Esophagus (tissue), 2 donors: ENCODE results near the gene VWA8. TPM values are rescaled to one million over a fixed set of nuclear protein-coding genes. Genes with fewer than 3 reads are reported as not detected.

ENCODE experiments used
- H3K27ac ChIP-seq, 2 donors: one replicate each; pipeline ENCODE4 v1.5.1; 2013; ENCODE audit warnings: low read depth in 2 of 2, mild to moderate bottlenecking in 2 of 2, inconsistent platforms in 1 of 2, low read length in 1 of 2, moderate library complexity in 1 of 2
- H3K27me3 ChIP-seq, 2 donors: one replicate each; pipeline ENCODE4 v1.6.1; 2013; ENCODE audit warnings: low read length in 2 of 2, control low read depth in 1 of 2, mild to moderate bottlenecking in 1 of 2; ENCODE audit not compliant: insufficient read depth in 2 of 2, control insufficient read depth in 1 of 2
- H3K36me3 ChIP-seq, 2 donors: one replicate each; pipeline ENCODE4 v1.6.1; 2013; ENCODE audit warnings: low read length in 1 of 2; ENCODE audit not compliant: control insufficient read depth in 2 of 2, insufficient read depth in 2 of 2
- H3K4me1 ChIP-seq, 2 donors: one replicate each; pipeline ENCODE4 v1.6.1; 2013; ENCODE audit warnings: low read length in 1 of 2; ENCODE audit not compliant: control insufficient read depth in 2 of 2, insufficient read depth in 2 of 2
- H3K4me3 ChIP-seq, 2 donors: one replicate each; pipeline ENCODE4 v1.5.1; 2013; ENCODE audit warnings: low read length in 2 of 2, mild to moderate bottlenecking in 2 of 2, low read depth in 1 of 2, moderate library complexity in 1 of 2
- H3K9me3 ChIP-seq, 2 donors: one replicate each; pipeline ENCODE4 v1.6.1; 2013; ENCODE audit warnings: mild to moderate bottlenecking in 2 of 2, low read depth in 1 of 2, low read length in 1 of 2, moderate library complexity in 1 of 2; ENCODE audit not compliant: control insufficient read depth in 2 of 2, insufficient read depth in 1 of 2
- WGBS, 2 donors: extraction: QIAGEN DNeasy Blood & Tissue Kit; methylation state at CpG; one replicate each; pipeline ENCODE4 v1.1.7; 2013; 5-methylcytosine and 5-hydroxymethylcytosine counted together
- polyA plus RNA-seq, 2 donors: library from polyadenylated mRNA; stranded (reverse); fragments of 200-250 nt; gene quantifications; one replicate each; pipeline ENCODE4 v1.2.3, GENCODE V29; 2013
- donor health status: healthy with polysubstance abuse.
- donor health status: Bipolar disorder and iron deficiency.

The VWA8 gene
- polyA plus RNA-seq, 2 donors: 3.5 to 3.6 TPM

- Histone ChIP-seq H3K4me3 (no peak overlapping the region), H3K27me3 (no peaks in the 10 kb centered on the region), H3K36me3 (peaks cover 0 to 2% of the 10 kb centered on the region in 2 donors), H3K4me1 (no peaks in the 10 kb centered on the region), H3K9me3 (no peaks in the 10 kb centered on the region), H3K27ac (no peak overlapping the region)
- 89 to 94% methylated on average over 2 of the region's 2 CpGs for WGBS, 2 donors
Measured at GRCh38 chr13:41775251-41775650, 185.7 kb downstream of the VWA8 start.

GRCh38 chr13:41774605-41775218, 186.2 kb downstream of the VWA8 start:
- peaks cover 0 to 2% of the 10 kb centered on the region in 2 donors for H3K36me3 ChIP-seq
- no peaks in the 10 kb centered on the region for H3K9me3 ChIP-seq
- H3K4me1 ChIP-seq: no peaks in the 10 kb centered on the region
- no peak overlapping the region for H3K4me3 ChIP-seq
- no peak overlapping the region for H3K27ac ChIP-seq
- H3K27me3 ChIP-seq: no peaks in the 10 kb centered on the region

GRCh38 chr13:41767801-41768200, 193.1 kb downstream of the VWA8 start:
- Histone ChIP-seq H3K27ac (no peak overlapping the region), H3K4me3 (no peak overlapping the region), H3K4me1 (no peaks in the 10 kb centered on the region), H3K9me3 (no peaks in the 10 kb centered on the region), H3K27me3 (no peaks in the 10 kb centered on the region), H3K36me3 (no peaks in the 10 kb centered on the region)
- 82 to 84% methylated on average over 1 of the region's 1 CpG for WGBS, 2 donors

GRCh38 chr13:41766439-41766838, 194.5 kb downstream of the VWA8 start:
- Histone ChIP-seq H3K27me3 (no peaks in the 10 kb centered on the region), H3K9me3 (no peaks in the 10 kb centered on the region)
- WGBS, 2 donors: 75 to 92% methylated on average over 1 of the region's 1 CpG

GRCh38 chr13:41765813-41766212, 195.1 kb downstream of the VWA8 start:
- no peaks in the 10 kb centered on the region for H3K27me3 ChIP-seq
- WGBS, 2 donors: 84 to 86% methylated on average over 5 of the region's 5 CpGs
- H3K4me1 ChIP-seq: no peaks in the 10 kb centered on the region
- H3K9me3 ChIP-seq: no peaks in the 10 kb centered on the region
- no peaks in the 10 kb centered on the region for H3K36me3 ChIP-seq
- no peak overlapping the region for H3K27ac ChIP-seq
- H3K4me3 ChIP-seq: no peak overlapping the region

More at GRCh38 chr13:41766439-41766838, 194.5 kb downstream of the VWA8 start:
- Histone ChIP-seq H3K4me3 (no peak overlapping the region), H3K27ac (no peak overlapping the region), H3K4me1 (no peaks in the 10 kb centered on the region), H3K36me3 (no peaks in the 10 kb centered on the region)

GRCh38 chr13:41765020-41765419, 195.9 kb downstream of the VWA8 start:
- no peaks in the 10 kb centered on the region for H3K27me3 ChIP-seq
- no peak overlapping the region for H3K27ac ChIP-seq
- no peaks in the 10 kb centered on the region for H3K4me1 ChIP-seq
- 58 to 89% methylated on average over 1 of the region's 1 CpG for WGBS, 2 donors
- no peaks in the 10 kb centered on the region for H3K9me3 ChIP-seq
- no peak overlapping the region for H3K4me3 ChIP-seq
- no peaks in the 10 kb centered on the region for H3K36me3 ChIP-seq

- 91 to 92% methylated on average over 4 of the region's 4 CpGs for WGBS, 2 donors
- Histone ChIP-seq H3K4me1 (no peaks in the 10 kb centered on the region), H3K9me3 (no peaks in the 10 kb centered on the region), H3K27me3 (no peaks in the 10 kb centered on the region), H3K36me3 (no peaks in the 10 kb centered on the region), H3K27ac (no peak overlapping the region), H3K4me3 (no peak overlapping the region)
Measured at GRCh38 chr13:41764558-41764957, 196.4 kb downstream of the VWA8 start.

- 67 to 80% methylated on average over 3 of the region's 3 CpGs for WGBS, 2 donors
- no peak overlapping the region for H3K27ac ChIP-seq
Measured at GRCh38 chr13:41763782-41764181, 197.1 kb downstream of the VWA8 start.

GRCh38 chr13:41762796-41763195, 198.1 kb downstream of the VWA8 start:
- WGBS, 2 donors: 85 to 89% methylated on average over 5 of the region's 5 CpGs
- Histone ChIP-seq H3K4me1 (no peaks in the 10 kb centered on the region), H3K36me3 (no peaks in the 10 kb centered on the region), H3K4me3 (no peak overlapping the region), H3K9me3 (no peaks in the 10 kb centered on the region), H3K27ac (no peak overlapping the region), H3K27me3 (no peaks in the 10 kb centered on the region)

More at GRCh38 chr13:41763782-41764181, 197.1 kb downstream of the VWA8 start:
- Histone ChIP-seq H3K27me3 (no peaks in the 10 kb centered on the region), H3K36me3 (no peaks in the 10 kb centered on the region), H3K9me3 (no peaks in the 10 kb centered on the region), H3K4me1 (no peaks in the 10 kb centered on the region), H3K4me3 (no peak overlapping the region)

GRCh38 chr13:41756198-41756880, 204.6 kb downstream of the VWA8 start:
- no peak overlapping the region for H3K4me3 ChIP-seq
- 91 to 97% methylated on average over 1 of the region's 1 CpG for WGBS, 2 donors
- H3K27me3 ChIP-seq: no peaks in the 10 kb centered on the region
- H3K27ac ChIP-seq: no peak overlapping the region
- no peaks in the 10 kb centered on the region for H3K4me1 ChIP-seq
- H3K36me3 ChIP-seq: no peaks in the 10 kb centered on the region
- no peaks in the 10 kb centered on the region for H3K9me3 ChIP-seq
